ENCODE measurements around the gene TSPAN10. TPM values are rescaled to one million over a fixed set of nuclear protein-coding genes. Genes with fewer than 3 reads are reported as not detected.
A peak's percentile ranks its signal among the peaks of the same experiment; 100 is the strongest.

The TSPAN10 gene
- total and polyA plus RNA-seq, 2 of the 13 experiments (the other 11 are each of a cell fraction or from before 2014, with no cell fraction given), result 0.54 to 0.75 TPM

DNA sequence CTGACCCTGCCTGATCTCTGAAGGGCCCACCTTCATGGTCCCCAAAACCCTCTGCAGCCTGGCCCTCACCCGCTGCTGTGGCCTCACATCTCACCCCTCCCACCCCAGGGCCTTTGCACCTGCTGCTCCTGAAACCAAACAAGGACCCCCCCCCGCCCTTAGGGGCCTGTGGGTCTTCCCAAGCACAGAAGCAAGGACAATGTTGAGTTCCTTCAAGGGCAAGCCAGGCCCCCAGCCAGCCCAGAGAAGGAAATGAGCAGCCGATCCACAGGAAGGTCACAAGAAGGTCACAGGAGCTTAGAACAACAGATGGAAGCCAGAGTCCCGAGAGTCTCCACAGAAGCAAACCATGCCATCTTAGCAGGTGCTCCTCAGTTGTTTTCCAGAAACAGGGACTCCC, 19.8 kb downstream of the TSPAN10 start:
- Histone ChIP-seq H3K4me2 (ENCODE audit: low read depth, low read length) (no peak overlapping the region), H3K27ac (ENCODE audit: extremely low read length, insufficient read depth, low read length) (no peak overlapping the region), H3K36me3 (replicated peaks in 1 of 2; ENCODE audit: control insufficient read depth in 1 of 2, insufficient read depth in 2 of 2, low read length in 2 of 2) (no peaks in the 10 kb centered on the region), H3K79me2 (ENCODE audit: insufficient read depth, low read length) (no peaks in the 10 kb centered on the region), H3K4me1 (ENCODE audit: insufficient read depth, low read length) (peaks cover 71% of the 10 kb centered on the region), H2AFZ (ENCODE audit: low read length) (no peak overlapping the region), H3K9me3 (ENCODE audit: low read length) (no peaks in the 10 kb centered on the region), H3K9ac (ENCODE audit: insufficient read depth, low read depth, low read length) (no peak overlapping the region), H4K20me1 (ENCODE audit: insufficient read depth, low read length) (no peaks in the 10 kb centered on the region), H3K27me3 (ENCODE audit: control insufficient read depth in 1 of 2, insufficient read depth in 2 of 2, low read length in 2 of 2) (peaks cover 0 to 17% of the 10 kb centered on the region in 2 experiments; a peak in 3 of 5 replicates), H3K4me3 (replicated peaks in 1 of 3; ENCODE audit: insufficient read depth in 1 of 3, low read depth in 2 of 3, low read length in 3 of 3) (no peak overlapping the region)
- ATAC-seq (no peak), FAIRE-seq (no peak), DNase-seq (ENCODE audit: low spot score) (no peak)
- BruUV-seq (replicated peaks), result no TSS peak
- 20% methylated on average over 4 of the region's 4 CpGs for WGBS (ENCODE audit: low lambda C conversion rate)
- intact Hi-C loops (cut with micrococcal nuclease; ENCODE audit: unreplicated experiment), result no loop called here
- in situ Hi-C loops (cut with HindIII; ENCODE audit: extremely low pct_ligation_motif_present, low pct_unique_long_range_greater_than_20kb), result no loop called here
- ChIA-PET POLR2A (interaction anchor here (2.0 kb wide), 1 partner anchor 9 kb away, joined by 12 read pairs; no protein-coding TSS in a partner anchor), CTCF (ENCODE audit: low intra/inter-chr PET ratio, low total read pairs) (no interaction called here)
- TF ChIP-seq SMC3 (IDR thresholded peaks at IDR 0.05; ENCODE audit: low read length), result no peak
- TF ChIP-seq ZMYM3 (CRISPR knock-in tag; IDR thresholded peaks at IDR 0.05), result peak; percentile 98
- no peak for TF ChIP-seq ZNF354B (CRISPR knock-in tag; IDR thresholded peaks at IDR 0.05)
- TF ChIP-seq CHD4 (IDR thresholded peaks at IDR 0.05; ENCODE audit: borderline replicate concordance, low read length), result peak; percentile 43; the same call in 1 of the 2 replicates
- 0 out of 2 replicates have a peak, but pooled peaks have one; percentile 26 for TF ChIP-seq TBX2 (CRISPR knock-in tag; IDR thresholded peaks at IDR 0.05; ENCODE audit: borderline replicate concordance)
- TF ChIP-seq HMGA1 (CRISPR knock-in tag; conservative IDR thresholded peaks at IDR 0.05), result no peak
- TF ChIP-seq MAZ (IDR thresholded peaks at IDR 0.05; ENCODE audit: borderline replicate concordance, low read depth, low read length), result no peak
- peak; percentile 23; the same call in 1 of the 2 replicates for TF ChIP-seq MAZ (CRISPR knock-in tag; IDR thresholded peaks at IDR 0.05; ENCODE audit: low read depth)
- TF ChIP-seq ZBTB3 (CRISPR knock-in tag; IDR thresholded peaks at IDR 0.05; ENCODE audit: borderline replicate concordance, low read depth), result no peak
- 0 out of 2 replicates have a peak, but pooled peaks have one; percentile 64 for TF ChIP-seq EED (CRISPR knock-in tag; IDR thresholded peaks at IDR 0.05)
- TF ChIP-seq ESRRA (CRISPR knock-in tag; IDR thresholded peaks at IDR 0.05; ENCODE audit: low read depth), result peak; percentile 71; the same call in 1 of the 2 replicates
- TF ChIP-seq, protein P1, sequence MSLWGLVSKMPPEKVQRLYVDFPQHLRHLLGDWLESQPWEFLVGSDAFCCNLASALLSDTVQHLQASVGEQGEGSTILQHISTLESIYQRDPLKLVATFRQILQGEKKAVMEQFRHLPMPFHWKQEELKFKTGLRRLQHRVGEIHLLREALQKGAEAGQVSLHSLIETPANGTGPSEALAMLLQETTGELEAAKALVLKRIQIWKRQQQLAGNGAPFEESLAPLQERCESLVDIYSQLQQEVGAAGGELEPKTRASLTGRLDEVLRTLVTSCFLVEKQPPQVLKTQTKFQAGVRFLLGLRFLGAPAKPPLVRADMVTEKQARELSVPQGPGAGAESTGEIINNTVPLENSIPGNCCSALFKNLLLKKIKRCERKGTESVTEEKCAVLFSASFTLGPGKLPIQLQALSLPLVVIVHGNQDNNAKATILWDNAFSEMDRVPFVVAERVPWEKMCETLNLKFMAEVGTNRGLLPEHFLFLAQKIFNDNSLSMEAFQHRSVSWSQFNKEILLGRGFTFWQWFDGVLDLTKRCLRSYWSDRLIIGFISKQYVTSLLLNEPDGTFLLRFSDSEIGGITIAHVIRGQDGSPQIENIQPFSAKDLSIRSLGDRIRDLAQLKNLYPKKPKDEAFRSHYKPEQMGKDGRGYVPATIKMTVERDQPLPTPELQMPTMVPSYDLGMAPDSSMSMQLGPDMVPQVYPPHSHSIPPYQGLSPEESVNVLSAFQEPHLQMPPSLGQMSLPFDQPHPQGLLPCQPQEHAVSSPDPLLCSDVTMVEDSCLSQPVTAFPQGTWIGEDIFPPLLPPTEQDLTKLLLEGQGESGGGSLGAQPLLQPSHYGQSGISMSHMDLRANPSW (CRISPR knock-in tag; IDR thresholded peaks at IDR 0.05; ENCODE audit: borderline replicate concordance), result no peak
- TF ChIP-seq, protein P2, sequence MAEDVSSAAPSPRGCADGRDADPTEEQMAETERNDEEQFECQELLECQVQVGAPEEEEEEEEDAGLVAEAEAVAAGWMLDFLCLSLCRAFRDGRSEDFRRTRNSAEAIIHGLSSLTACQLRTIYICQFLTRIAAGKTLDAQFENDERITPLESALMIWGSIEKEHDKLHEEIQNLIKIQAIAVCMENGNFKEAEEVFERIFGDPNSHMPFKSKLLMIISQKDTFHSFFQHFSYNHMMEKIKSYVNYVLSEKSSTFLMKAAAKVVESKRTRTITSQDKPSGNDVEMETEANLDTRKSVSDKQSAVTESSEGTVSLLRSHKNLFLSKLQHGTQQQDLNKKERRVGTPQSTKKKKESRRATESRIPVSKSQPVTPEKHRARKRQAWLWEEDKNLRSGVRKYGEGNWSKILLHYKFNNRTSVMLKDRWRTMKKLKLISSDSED (CRISPR knock-in tag; IDR thresholded peaks at IDR 0.05), result no peak
- no peak for TF ChIP-seq ZNF276 (CRISPR knock-in tag; IDR thresholded peaks at IDR 0.05; ENCODE audit: low read depth)
- TF ChIP-seq, protein P3, sequence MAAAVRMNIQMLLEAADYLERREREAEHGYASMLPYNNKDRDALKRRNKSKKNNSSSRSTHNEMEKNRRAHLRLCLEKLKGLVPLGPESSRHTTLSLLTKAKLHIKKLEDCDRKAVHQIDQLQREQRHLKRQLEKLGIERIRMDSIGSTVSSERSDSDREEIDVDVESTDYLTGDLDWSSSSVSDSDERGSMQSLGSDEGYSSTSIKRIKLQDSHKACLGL (CRISPR knock-in tag; IDR thresholded peaks at IDR 0.05), result 0 out of 2 replicates have a peak, but pooled peaks have one; percentile 32
- no peak for TF ChIP-seq ZNF30 (CRISPR knock-in tag; IDR thresholded peaks at IDR 0.05)
- TF ChIP-seq, protein P4, sequence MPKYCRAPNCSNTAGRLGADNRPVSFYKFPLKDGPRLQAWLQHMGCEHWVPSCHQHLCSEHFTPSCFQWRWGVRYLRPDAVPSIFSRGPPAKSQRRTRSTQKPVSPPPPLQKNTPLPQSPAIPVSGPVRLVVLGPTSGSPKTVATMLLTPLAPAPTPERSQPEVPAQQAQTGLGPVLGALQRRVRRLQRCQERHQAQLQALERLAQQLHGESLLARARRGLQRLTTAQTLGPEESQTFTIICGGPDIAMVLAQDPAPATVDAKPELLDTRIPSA (CRISPR knock-in tag; IDR thresholded peaks at IDR 0.05; ENCODE audit: borderline replicate concordance), result no peak

Data from HepG2 (cell line).